NCI-H345 treated with DMSO at 0.1 percent for 48 hours (cell line): ENCODE results near the gene TMEM255B.
"Not testable (repeated sequence)": the region's sequence is repeated elsewhere in the genome, so short reads cannot be mapped to it uniquely, and the experiment has no call there.

Source experiments
- DNase-seq: peaks from one replicate; lab custom pipeline; 2025; ENCODE audit not compliant: unreplicated experiment; lab: John Stamatoyannopoulos, UW

The TMEM255B gene

GRCh38 chr13:113734099-113734825 lies 24.8 kb upstream of the TMEM255B start:
- no peak for DNase-seq

- DNase-seq, result no peak
Measured at GRCh38 chr13:113734826-113735125, 24.2 kb upstream of the TMEM255B start.

- no peak for DNase-seq
Measured at GRCh38 chr13:113735194-113735593, 23.8 kb upstream of the TMEM255B start.

GRCh38 chr13:113735750-113736149 lies 23.3 kb upstream of the TMEM255B start:
- DNase-seq, result no peak

GRCh38 chr13:113736258-113736731 lies 22.7 kb upstream of the TMEM255B start:
- no peak for DNase-seq

GRCh38 chr13:113737803-113738202 lies 21.2 kb upstream of the TMEM255B start:
- no peak for DNase-seq

- DNase-seq, result peak; percentile 26
Measured at GRCh38 chr13:113739527-113740285, 19.3 kb upstream of the TMEM255B start.

- no peak for DNase-seq
Measured at GRCh38 chr13:113740286-113740556, 18.8 kb upstream of the TMEM255B start.

- DNase-seq, result no peak
Measured at GRCh38 chr13:113740661-113741060, 18.4 kb upstream of the TMEM255B start.

- no peak for DNase-seq
Measured at GRCh38 chr13:113741191-113741668, 17.8 kb upstream of the TMEM255B start.

GRCh38 chr13:113742000-113742441 lies 17.0 kb upstream of the TMEM255B start:
- DNase-seq, result no peak

- DNase-seq, result no peak
Measured at GRCh38 chr13:113742445-113743120, 16.4 kb upstream of the TMEM255B start.

- no peak for DNase-seq
Measured at GRCh38 chr13:113743366-113744195, 15.4 kb upstream of the TMEM255B start.

- peak; percentile 84 for DNase-seq
Measured at GRCh38 chr13:113744197-113745000, 14.6 kb upstream of the TMEM255B start.

GRCh38 chr13:113745059-113745458 lies 14.0 kb upstream of the TMEM255B start:
- DNase-seq, result no peak

GRCh38 chr13:113745500-113746142 lies 13.4 kb upstream of the TMEM255B start:
- not testable (repeated sequence) for DNase-seq

- no peak for DNase-seq
Measured at GRCh38 chr13:113746143-113746525, 12.9 kb upstream of the TMEM255B start.

GRCh38 chr13:113746671-113747070 lies 12.4 kb upstream of the TMEM255B start:
- no peak for DNase-seq

GRCh38 chr13:113747291-113747833 lies 11.7 kb upstream of the TMEM255B start:
- no peak for DNase-seq
